ENCODE results near the gene VPS13D. TPM values are rescaled to one million over a fixed set of nuclear protein-coding genes. Genes with fewer than 3 reads are reported as not detected.

VPS13D gene
- total RNA-seq, 1 experiment from 2014 or later = 30.7 TPM

- Histone ChIP-seq H3K9me2 (replicated peaks; ENCODE audit: low read length) (no peaks in the 10 kb centered on the region), H3K4me2 (ENCODE audit: low read length) (peak overlapping the region; percentile 13; the same call in 1 of the 2 replicates), H3K27ac (ENCODE audit: low read length) (peak overlapping the region; percentile 26; the same call in 1 of the 2 replicates), H3K4me3 (ENCODE audit: low read length) (no peak overlapping the region), H3K36me3 (ENCODE audit: low read depth, low read length) (0 out of 2 replicates have a peak, but pooled peaks cover 4% of the 10 kb centered on the region), H3K9ac (ENCODE audit: low read length) (no peak overlapping the region), H4K20me1 (ENCODE audit: low read length) (no peaks in the 10 kb centered on the region), H2AFZ (ENCODE audit: low read length) (no peak overlapping the region), H3K79me2 (ENCODE audit: low read length) (peaks cover 5% of the 10 kb centered on the region; the same call in 1 of the 2 replicates), H3F3A (ENCODE audit: low read length, unreplicated experiment) (no peaks in the 10 kb centered on the region), H3K27me3 (ENCODE audit: low read length) (no peaks in the 10 kb centered on the region), H3K4me1 (ENCODE audit: insufficient read depth, low read length) (peaks cover 56% of the 10 kb centered on the region), H3K9me3 (ENCODE audit: low read length) (no peaks in the 10 kb centered on the region)
- intact Hi-C loops (cut with micrococcal nuclease) = no loop called here
- ChIA-PET POLR2A (ENCODE audit: unreplicated experiment) (no interaction called here), CTCF (no interaction called here)
- no peak for ATAC-seq
- BruUV-seq (replicated peaks) = no TSS peak
- peak; percentile 55 for DNase-seq
- TF ChIP-seq EZH2 (IDR thresholded peaks at IDR 0.05; ENCODE audit: low read length, unreplicated experiment) (no peak), EZH2phosphoT487 (IDR thresholded peaks at IDR 0.05; ENCODE audit: borderline replicate concordance, low read length) (no peak), CTCF (conservative IDR thresholded peaks at IDR 0.05; ENCODE audit: low read depth, low read length) (no peak)
Observed at GRCh38 chr1:12438349-12438924, 208.6 kb downstream of the VPS13D start.

GRCh38 chr1:12439073-12439472 is 209.2 kb downstream of the VPS13D start:
- TF ChIP-seq EZH2 (IDR thresholded peaks at IDR 0.05; ENCODE audit: low read length, unreplicated experiment) (no peak), CTCF (conservative IDR thresholded peaks at IDR 0.05; ENCODE audit: low read depth, low read length) (no peak), EZH2phosphoT487 (IDR thresholded peaks at IDR 0.05; ENCODE audit: borderline replicate concordance, low read length) (no peak)
- POLR2A ChIA-PET (ENCODE audit: unreplicated experiment) = no interaction called here
- Histone ChIP-seq H3K4me2 (ENCODE audit: low read length) (no peak overlapping the region), H3K4me1 (ENCODE audit: insufficient read depth, low read length) (peaks cover 50% of the 10 kb centered on the region), H3K9ac (ENCODE audit: low read length) (no peak overlapping the region), H3K27ac (ENCODE audit: low read length) (no peak overlapping the region), H3K9me3 (ENCODE audit: low read length) (no peaks in the 10 kb centered on the region), H3K36me3 (ENCODE audit: low read depth, low read length) (0 out of 2 replicates have a peak, but pooled peaks cover 4% of the 10 kb centered on the region), H3K27me3 (ENCODE audit: low read length) (no peaks in the 10 kb centered on the region), H3F3A (ENCODE audit: low read length, unreplicated experiment) (no peaks in the 10 kb centered on the region), H3K79me2 (ENCODE audit: low read length) (peaks cover 5% of the 10 kb centered on the region; the same call in 1 of the 2 replicates), H4K20me1 (ENCODE audit: low read length) (no peaks in the 10 kb centered on the region), H3K4me3 (ENCODE audit: low read length) (no peak overlapping the region), H2AFZ (ENCODE audit: low read length) (no peak overlapping the region), H3K9me2 (replicated peaks; ENCODE audit: low read length) (no peaks in the 10 kb centered on the region)
- BruUV-seq (replicated peaks) = no TSS peak
- DNase-seq (no peak), ATAC-seq (no peak)
- intact Hi-C loops (cut with micrococcal nuclease) = no loop called here
- CTCF ChIA-PET = no interaction called here

GRCh38 chr1:12441414-12442105 is 211.7 kb downstream of the VPS13D start:
- Histone ChIP-seq H3K9ac (ENCODE audit: low read length) (no peak overlapping the region), H2AFZ (ENCODE audit: low read length) (no peak overlapping the region), H3K4me2 (ENCODE audit: low read length) (no peak overlapping the region), H4K20me1 (ENCODE audit: low read length) (no peaks in the 10 kb centered on the region), H3K4me3 (ENCODE audit: low read length) (no peak overlapping the region), H3K79me2 (ENCODE audit: low read length) (peaks cover 5% of the 10 kb centered on the region; the same call in 1 of the 2 replicates), H3K9me2 (replicated peaks; ENCODE audit: low read length) (no peaks in the 10 kb centered on the region), H3K27me3 (ENCODE audit: low read length) (no peaks in the 10 kb centered on the region), H3K4me1 (ENCODE audit: insufficient read depth, low read length) (peaks cover 25% of the 10 kb centered on the region), H3F3A (ENCODE audit: low read length, unreplicated experiment) (no peaks in the 10 kb centered on the region), H3K9me3 (ENCODE audit: low read length) (no peaks in the 10 kb centered on the region), H3K27ac (ENCODE audit: low read length) (no peak overlapping the region), H3K36me3 (ENCODE audit: low read depth, low read length) (0 out of 2 replicates have a peak, but pooled peaks cover 4% of the 10 kb centered on the region)
- CTCF ChIA-PET = no interaction called here
- DNase-seq (no peak), ATAC-seq (no peak)
- intact Hi-C loops (cut with micrococcal nuclease) = no loop called here
- POLR2A ChIA-PET (ENCODE audit: unreplicated experiment) = no interaction called here
- no TSS peak for BruUV-seq (replicated peaks)
- TF ChIP-seq EZH2phosphoT487 (IDR thresholded peaks at IDR 0.05; ENCODE audit: borderline replicate concordance, low read length) (no peak), CTCF (conservative IDR thresholded peaks at IDR 0.05; ENCODE audit: low read depth, low read length) (no peak), EZH2 (IDR thresholded peaks at IDR 0.05; ENCODE audit: low read length, unreplicated experiment) (no peak)

Data from PC-3 (cell line).